T1000 (cell line): ENCODE measurements around the gene RTL3.
A peak's percentile ranks its signal among the peaks of the same experiment; 100 is the strongest.
"Not testable (repeated sequence)": the region's sequence is repeated elsewhere in the genome, so short reads cannot be mapped to it uniquely, and the experiment has no call there.

Source experiments
- DNase-seq: peaks from one replicate; lab custom pipeline; 2025; ENCODE audit warnings: mixed read lengths; lab: John Stamatoyannopoulos, UW

The RTL3 gene

GRCh38 chrX:78658845-78659744 lies at the start of gene RTL3:
TSS of gene RTL3 (minus strand) at chrX:78659328. CDS start at chrX:78658420, 908 bp downstream.
- no peak for DNase-seq

- no peak for DNase-seq
Measured at GRCh38 chrX:78708816-78709215, 49.7 kb upstream of the RTL3 start.

DNA sequence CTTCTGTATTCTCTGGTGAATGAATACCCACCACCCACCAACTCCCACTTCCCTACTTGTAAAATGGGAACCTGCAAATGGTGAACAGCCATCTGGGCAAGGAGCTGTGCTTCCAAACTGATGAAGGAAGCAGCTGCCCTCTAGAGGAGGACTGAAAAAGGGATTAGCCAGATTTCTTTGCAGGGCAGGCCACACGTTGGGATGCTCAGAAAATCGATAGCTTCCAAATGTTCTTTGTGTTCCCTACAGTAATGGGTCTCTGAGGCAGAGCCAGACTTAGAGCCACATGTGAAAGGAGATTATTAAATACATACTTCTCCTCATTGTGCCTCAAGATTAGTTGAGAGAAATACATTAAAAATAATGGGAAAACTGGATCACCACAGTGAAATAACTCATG lies 49.1 kb upstream of the RTL3 start:
- no peak for DNase-seq

DNA sequence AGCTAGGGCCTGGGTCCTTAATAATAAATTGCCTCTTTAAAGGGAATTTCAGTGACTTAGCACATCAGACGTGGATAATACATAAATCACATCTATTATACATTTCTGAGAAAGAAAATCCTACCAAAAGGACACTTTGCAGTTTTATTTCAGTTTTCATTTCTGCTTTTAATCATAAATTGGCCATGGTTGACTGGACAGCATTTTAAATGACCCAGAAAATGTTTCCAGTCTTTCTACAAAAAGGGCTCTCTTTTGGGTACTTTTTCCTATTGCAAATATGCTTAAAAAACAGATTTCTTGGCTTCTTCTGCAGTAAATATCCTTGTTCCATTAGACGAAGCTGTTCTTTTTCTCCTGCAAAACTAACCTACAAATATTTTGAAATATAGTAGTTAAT lies 46.9 kb upstream of the RTL3 start:
- DNase-seq, result no peak

GRCh38 chrX:78693536-78693935 lies 34.4 kb upstream of the RTL3 start:
- no peak for DNase-seq

DNA sequence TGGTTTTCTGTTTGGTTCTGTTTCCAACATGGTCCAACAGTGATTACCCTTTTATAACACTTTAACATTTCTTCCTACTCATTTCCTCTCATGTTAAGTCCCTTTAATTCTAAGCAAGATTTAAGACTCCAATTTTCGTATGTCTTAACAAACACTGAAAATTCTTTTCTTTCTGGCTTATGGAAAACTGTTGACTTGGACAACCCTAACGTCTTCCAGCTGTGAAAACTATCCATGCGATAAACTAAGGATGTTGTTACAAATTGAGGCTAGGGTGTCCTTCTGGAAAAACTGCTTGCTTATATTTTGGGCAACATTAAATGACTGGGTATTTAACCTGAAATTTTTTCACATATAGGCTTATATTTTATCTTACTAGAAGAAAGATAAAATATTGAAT lies 33.9 kb upstream of the RTL3 start:
- DNase-seq, result no peak

DNA sequence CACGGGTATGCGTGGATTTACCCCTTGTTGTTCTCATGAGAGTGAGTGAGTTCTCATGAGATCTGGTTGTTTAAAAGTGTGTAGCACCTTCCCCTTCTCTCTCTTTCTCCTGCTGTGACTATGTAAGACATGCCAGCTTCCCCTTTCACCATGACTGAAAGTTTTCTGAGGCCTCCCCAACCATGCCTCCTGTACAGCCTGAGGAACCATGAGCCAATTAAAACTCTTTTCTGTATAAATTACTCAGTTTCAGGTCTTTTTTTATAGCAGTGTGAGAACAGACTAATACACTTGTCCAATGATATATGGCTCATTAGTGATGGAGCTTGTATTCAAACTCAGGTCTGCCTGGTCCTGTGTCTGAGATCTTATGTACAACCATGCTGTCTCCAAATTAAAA lies 28.5 kb upstream of the RTL3 start:
- DNase-seq, result no peak

DNA sequence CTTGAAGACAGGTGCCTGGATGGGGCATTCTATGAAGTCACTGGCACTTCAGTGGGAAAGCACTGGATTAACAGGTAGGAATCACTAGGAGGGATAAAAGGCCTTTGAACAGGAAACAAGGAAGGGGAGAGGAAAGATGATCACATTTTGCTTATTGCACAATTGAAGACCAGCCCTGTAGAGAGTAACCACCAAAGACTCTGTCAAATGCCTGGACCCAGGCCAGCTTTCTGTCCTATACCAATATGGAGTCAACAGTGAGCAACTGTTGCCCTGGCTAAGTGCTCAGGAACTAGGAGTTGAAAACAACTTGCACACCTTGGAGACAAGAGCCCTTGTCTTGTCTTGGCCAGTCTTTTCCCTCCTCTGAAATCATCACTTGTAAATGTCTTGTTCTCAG lies 14.1 kb upstream of the RTL3 start:
- no peak for DNase-seq

- no peak for DNase-seq
Measured at GRCh38 chrX:78665342-78665741, 6.2 kb upstream of the RTL3 start.

GRCh38 chrX:78661836-78662235 lies 2.7 kb upstream of the RTL3 start:
- DNase-seq, result no peak

GRCh38 chrX:78659955-78660354 lies 827 bp upstream of the RTL3 start:
- no peak for DNase-seq

DNA sequence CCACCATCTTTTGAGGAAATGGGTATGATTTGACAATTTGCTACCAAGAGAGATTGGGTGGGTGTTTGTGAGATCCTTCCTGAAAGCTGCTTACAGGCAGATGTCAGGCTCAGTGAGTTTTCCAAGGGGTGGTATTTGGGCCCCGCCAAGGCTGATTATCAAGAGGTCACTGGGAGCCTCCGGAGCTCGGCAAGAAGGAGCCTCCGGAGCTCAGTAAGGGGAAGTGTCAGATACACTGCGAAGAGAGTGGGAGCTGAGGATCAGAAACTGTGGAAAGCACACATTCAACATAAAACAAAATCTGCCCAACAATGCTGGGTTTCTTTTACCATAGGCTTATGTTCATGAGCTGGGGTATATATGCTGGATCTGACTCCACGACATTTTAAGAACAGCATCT lies 714 bp downstream of the RTL3 start:
- no peak for DNase-seq

DNA sequence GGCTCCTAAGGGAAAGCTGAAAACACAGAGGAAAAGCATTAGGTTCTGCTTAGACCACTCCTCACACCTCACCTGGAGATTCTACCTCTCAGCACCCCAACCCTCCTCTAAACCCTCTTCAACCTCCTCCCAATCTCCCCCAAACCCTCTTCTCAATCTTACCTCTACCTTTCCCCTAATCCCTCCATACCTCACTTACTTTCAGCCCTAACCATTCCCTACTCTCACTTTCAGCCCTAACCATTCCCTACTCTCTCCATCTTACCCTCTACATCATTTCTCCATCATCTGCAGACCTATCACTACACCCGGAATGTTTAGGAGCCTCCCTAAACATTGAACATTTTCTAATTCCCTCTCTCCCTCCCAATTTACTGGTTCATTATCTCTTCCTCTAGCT lies 3.5 kb downstream of the RTL3 start:
- DNase-seq, result no peak

DNA sequence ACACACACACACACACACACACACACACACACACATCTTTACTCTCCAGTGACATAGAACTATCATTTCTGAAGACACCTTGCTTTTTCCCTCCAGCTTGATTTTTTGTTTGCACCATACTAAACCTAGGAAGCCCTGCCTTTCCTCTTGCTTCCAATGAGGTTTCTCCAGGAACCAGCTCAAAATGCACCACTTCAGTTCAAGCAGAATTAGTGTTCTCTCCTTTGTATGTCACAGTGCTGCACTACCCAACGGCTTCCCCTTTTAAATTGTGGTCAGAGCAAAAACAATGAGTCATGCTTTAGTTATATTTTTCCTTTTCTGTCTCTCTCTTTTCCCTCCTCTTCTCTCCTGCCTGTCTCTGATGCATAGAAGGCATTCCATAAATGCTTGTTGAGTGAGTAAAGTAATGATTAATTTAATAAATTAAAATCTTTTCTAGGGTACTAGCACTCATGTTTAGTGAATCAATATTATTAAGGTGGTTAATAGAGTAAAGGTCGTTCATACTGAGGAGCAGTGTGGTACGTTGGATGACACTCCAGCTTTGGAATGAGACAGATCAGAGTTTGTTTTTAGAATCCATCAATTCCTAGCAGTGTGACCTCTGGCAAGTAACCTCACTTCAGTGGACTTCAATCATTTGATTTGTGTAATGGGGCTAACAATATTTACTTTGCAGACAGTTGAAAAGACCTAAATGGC lies 5.9 kb downstream of the RTL3 start:
- DNase-seq, result peak; percentile 9

DNA sequence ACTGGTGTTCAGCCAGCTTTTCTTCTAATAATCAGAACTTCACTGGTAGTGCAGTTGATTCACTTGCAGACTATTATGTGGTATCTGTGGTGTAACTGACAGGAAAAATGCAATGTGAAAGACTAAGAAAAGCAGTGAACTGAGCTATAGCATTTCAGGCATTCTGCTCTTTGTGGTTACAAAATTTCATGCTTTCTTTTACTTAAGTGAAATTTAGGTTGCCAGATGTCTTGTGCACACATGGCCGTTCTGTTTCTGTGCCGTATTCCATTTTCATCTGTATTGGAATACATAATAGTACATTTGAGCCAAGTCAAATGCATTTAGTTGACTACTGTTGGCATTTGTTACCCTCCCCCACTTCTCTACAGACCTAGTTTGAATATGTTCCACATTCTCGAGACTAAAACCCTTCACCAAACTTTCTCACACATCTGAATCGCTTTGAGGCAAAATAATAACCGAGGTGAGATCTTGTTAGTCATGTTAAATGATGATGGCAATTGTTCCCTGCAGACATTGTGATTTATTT lies 8.2 kb downstream of the RTL3 start:
- no peak for DNase-seq

GRCh38 chrX:78643874-78644273 lies 15.3 kb downstream of the RTL3 start:
- DNase-seq, result no peak

DNA sequence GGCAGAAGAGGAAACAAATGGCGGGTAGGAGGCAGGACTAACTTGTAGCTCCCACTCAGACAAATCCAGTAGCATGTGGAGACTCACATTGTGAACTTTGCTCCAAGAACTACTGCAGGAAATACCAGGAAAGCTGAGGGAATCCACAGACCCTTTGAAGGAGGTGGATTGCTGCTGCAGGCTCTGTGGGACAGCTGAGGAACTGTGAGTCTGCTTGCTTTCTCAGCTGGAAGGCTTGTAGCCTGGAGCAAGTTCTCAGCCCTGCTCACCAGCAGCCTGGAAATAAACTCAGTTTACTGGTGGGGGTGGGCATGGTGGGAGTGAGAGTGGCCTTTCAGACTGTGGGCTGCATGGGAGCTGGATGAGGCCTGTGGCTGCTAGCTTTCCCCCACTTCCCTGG lies 16.0 kb downstream of the RTL3 start:
- DNase-seq, result no peak

GRCh38 chrX:78636096-78636495 lies 23.0 kb downstream of the RTL3 start:
- DNase-seq, result not testable (repeated sequence)

DNA sequence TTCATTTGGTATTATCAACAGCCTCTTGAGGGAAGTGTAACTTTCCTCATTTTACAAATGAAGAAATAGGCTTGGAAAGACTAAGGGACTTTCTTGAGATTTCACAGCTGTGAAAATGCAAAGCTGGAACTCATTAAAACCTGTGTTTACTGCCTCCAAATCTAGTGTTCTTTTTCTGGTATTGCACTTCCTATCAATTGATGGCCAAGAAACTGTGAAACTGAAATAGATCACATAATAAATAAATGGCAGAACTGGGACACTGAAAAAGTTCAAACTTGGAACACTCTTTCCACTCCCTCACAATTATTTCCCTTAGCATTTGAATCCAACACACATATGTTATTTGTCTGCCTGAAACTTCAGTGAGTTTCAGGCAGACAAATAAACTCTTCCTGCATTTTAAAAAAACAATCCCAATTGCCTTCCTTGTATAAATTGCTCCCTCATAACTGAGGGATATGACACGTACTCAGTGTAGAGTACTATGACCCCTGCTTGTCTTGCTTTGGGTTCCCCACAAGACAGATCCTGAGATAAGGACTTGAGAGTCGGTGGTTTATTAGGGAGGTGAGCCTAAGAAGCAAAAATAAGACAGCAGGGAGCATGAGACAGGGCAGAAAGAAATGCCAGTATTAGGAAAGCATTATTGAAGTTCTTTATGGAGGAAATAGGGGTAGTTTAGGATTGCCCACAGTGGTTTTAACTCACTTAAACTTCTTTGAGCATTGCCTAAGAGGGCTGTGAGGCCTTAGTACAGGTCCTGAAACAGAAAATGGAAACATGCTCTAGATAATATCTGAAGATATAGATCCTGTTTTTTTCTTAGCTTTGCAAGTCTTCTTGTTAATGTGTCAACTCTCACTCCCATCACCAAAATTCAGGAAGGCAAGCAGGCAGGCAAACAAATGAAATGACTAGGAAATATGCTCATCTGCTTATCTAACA lies 33.9 kb downstream of the RTL3 start:
- DNase-seq, result no peak

DNA sequence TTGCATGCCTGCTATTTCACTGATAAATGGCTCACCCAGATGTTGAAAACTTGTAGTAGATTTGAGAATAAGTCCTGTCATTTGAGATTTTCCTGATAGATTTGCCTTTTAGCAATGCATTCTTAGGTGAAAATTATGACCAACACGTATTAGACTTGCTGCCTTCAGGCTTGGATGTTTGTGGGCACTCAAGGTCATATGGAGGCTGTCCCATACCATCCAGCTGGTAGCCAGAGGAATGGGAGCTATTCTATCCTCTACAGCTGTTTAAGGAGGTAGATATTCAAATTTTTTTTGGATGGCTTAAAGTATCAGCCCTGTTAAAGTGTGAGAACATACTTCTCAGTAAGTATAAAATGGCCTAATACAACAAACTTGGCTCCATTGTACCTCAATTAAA lies 34.7 kb downstream of the RTL3 start:
- no peak for DNase-seq

GRCh38 chrX:78622831-78623230 lies 36.3 kb downstream of the RTL3 start:
- DNase-seq, result no peak

DNA sequence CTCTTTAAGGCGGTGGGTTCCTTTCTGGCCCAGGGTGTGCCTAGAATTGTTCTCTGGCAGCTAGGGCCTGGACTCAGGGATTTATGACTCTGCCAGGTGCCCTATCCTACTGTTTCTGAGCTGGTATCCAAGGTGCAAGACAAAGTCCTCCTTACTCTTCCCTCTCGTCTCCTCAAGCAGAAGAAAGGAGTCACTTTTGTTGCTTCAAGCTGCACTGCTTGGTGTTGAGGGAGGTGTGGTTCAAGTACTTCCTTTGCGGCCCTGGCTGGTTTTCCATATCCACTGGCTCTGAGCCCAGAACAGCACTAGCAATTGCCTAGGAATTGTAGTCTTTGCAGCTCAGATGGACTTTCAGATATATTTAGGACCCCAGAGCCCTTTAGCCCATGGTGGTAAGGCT lies 39.3 kb downstream of the RTL3 start:
- DNase-seq, result no peak
